Measurements from ENCODE around the gene GEMIN8.

The GEMIN8 gene, protein sequence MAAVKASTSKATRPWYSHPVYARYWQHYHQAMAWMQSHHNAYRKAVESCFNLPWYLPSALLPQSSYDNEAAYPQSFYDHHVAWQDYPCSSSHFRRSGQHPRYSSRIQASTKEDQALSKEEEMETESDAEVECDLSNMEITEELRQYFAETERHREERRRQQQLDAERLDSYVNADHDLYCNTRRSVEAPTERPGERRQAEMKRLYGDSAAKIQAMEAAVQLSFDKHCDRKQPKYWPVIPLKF

DNA sequence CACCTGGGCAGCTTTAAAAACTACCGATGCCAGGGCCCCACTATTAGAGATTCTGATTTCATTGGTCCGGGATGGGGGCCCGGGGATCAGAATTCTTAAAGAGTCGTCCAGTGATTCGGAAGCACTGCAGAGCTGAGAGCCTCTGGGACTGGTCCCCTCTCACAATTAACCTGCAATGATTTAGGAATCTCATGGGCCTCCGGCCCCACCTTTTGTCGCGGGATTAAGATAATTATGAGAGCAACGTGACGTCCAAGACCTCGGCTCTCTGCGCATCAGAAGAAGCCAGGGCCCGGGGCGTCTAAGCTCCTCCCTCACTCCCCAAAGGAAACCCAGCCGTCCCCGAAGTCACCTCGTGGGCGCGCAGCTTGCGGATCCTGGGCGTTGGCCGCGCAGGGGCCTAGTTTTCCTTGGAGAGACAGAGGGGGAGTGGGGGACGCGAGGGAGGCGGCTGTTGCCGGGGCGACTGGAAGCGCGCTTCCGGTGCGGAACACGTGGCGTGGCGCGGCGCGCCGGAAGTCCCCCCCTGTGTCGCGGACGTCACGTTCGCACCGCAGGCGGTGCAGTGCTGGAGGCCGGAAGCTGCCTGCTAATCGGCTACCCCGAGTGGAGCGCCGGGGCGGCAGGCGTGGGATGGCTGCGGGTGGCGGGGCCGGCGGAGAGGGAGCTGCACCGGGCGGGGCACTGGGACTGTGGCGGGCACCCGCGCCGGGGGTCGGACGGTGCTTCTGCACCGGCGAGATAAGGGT, at the start of gene GEMIN8:
TSS of gene GEMIN8 (minus strand) at position 468 of the 749 bp plus-strand sequence. CDS start 8,414 bp downstream, outside the sequence.
- peak; percentile 67 for DNase-seq (ENCODE audit: low read depth)

DNA sequence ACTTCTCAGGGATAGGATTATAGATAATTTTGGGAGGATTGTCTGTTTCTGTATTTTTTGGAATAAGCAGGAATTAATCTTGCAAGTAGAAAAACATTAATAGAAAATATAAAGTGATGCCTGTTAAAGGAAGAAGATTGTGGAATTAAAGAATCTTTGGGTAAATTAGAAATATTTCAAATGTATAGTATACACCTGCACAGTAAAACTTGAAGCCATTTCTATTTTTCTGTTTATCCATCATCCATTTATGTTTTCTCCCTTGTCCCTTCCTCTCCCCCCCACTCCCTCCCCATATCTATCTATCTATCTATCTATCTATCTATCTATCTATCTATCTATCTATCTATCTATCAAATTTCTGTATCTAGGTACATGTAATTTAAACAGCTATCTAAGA, 46.9 kb upstream of the GEMIN8 start:
- DNase-seq (ENCODE audit: low read depth), result no peak

DNA sequence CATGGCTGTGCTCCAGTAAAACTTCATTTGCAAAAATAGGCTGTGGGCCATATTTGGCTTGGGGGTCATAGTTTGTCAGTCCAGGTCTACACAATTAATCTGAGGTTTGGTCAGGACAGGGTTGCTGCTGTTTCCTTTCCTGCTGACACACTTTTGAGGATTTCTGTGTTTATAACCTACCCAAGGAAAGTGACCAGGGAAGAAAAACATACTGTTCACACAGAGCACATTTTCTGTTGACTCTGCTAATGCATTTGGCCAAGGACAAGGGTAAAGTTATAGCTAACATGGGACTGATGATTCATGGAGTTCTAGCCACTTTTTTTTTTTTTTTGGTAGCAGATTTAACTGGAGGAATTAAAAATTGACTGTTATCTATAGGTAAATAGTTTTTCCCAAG, 43.9 kb upstream of the GEMIN8 start:
- no peak for DNase-seq (ENCODE audit: low read depth)

DNA sequence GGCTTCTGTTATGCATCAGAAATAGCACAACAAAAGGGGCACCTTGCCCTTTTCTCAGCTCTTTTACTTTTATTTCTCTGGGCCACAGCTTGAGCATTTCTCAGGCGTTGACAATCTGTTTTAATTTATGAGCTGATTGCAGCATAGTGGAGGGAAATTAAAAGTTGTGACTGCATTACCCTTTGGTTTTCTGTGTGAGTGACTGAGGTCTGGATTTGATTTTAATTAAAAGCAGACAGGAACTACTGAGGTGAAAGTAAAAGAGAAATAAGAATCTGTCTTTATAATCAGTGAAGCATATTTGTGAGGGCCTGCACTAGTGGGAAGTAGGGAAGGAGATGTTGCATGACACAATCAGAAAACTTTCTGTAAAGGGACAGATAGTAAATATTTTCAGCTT, 43.4 kb upstream of the GEMIN8 start:
- no peak for DNase-seq (ENCODE audit: low read depth)

DNA sequence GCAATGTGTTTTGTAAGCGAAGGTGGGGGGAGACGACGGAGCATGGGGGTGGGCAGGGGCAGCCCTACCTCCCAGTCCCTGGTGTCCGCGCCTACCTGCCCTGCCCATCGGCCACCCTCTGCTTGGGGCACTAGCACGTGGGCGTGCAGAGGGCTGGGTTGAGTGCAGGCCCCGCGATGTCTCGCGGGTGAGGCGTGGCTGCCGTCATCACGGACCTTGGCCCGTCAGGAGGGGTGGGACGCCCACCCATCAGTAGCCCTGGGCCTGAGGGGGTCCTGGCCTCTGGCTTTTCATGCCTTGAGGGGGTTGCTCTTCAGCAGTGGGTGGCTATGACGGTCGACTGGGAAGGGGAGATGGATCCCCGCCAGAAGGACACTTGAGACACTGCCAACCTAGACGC, 36.1 kb upstream of the GEMIN8 start:
- DNase-seq (ENCODE audit: low read depth), result no peak

DNA sequence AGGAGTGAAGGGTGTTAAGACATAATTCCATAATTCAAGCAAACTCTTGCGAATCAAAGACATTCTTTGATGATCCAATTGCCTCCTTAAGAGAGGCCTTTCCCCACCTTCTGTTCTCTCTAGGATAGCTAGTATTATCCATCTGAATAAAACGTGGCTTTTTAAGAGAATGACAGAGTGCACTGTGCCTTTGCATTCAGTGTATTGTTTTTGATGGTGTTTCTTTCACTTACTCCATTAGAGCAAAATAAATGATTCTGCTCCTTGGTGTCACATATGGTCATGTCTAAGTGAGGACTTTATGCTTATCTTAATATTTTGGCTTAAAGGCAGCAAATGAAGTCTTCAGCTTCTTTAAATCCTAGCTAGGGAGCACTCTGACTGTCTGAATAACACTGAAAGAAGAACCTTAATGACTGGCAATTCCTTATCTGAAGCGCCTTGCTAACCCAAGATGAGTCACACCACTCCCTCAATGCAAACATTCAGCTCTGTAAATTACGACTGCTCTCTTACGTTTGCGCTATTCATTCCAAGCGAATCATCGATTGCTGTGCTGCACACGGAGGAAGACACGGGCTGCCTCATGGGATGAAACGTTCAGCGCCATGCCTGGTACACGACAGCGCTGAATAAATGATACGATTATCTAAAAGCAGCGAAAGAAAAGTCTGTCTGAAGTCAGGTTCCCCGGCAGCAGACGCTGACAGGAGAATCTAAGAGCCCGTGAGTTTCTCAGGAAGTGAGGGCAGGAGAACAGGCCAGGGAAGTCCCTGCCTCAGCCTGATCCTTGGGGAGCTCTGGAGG, 35.1 kb upstream of the GEMIN8 start:
- DNase-seq (ENCODE audit: low read depth), result no peak

DNA sequence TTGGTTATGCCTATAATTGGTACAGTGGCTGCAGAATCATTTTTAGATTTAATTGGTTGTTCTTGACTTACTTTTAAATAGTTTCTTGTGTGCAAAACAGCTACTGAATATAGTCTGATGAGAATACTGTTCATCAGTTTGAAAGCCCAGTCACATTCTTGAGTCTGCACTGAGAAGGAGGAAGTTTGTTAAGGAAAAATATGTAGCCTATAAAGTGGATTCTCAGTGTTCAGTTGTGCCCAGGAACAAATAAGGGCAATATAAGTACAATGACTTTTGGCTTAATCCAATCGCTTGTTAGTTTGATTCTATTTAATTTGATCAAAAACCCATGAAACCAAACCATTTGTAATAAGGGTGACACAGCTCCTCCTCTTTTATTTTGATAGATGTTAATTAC, 32.8 kb upstream of the GEMIN8 start:
- DNase-seq (ENCODE audit: low read depth), result no peak

DNA sequence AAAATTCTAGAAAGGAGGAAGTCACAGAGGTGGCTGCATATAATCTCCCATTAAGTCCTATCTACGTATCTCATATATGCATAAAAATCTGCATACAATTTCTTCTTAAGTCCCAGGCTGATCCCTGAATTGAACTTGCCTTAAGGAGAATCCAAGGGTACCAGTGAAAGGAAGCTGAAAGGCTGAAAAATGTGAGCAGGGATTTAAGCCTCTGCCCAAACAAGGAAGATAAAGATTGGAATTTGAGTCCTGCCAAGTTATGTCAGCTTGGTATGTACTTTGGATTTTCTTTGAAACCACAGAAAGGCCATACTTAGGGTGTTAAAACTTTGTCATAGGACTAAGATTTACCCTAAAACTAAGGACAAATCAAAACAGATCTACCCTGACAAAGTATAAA, 26.5 kb upstream of the GEMIN8 start:
- DNase-seq (ENCODE audit: low read depth), result no peak

DNA sequence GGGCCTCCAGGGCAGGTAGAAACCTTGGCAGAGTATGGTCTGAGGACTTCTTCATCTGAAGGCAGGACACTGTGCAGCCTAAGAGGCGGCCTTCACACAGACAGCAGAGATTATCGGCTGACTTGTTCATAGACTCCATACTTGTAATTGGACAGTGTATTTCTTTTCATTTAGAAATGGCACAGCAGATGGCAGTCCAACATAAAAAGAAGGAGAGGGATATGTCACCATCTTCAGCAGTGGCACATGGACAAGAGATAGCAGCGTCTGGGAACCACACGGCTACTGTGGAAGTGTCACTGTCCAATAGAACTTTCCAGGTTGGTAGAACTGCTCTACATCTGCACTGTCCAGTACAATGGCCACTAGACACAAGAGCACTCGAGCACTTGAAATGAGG, 21.7 kb upstream of the GEMIN8 start:
- no peak for DNase-seq (ENCODE audit: low read depth)

DNA sequence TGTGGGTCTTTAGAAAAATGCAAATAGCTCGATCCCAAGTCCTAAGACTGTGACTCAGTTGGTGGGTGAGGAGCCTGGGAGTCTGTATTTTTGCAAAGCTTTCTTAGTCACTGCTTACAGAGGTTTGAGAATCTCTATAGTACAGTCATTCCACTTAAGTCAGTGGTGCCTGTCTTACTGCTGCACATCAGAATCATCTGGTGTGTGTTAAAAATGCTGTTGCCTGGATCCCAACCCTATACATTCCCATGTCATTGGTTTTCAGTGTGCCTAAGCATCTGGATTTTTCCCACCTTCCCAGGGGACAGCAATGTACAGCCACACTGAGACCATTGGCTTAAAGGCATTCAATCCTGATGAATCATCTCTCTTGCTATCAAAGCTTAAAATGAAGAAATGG, 21.0 kb upstream of the GEMIN8 start:
- DNase-seq (ENCODE audit: low read depth), result no peak

DNA sequence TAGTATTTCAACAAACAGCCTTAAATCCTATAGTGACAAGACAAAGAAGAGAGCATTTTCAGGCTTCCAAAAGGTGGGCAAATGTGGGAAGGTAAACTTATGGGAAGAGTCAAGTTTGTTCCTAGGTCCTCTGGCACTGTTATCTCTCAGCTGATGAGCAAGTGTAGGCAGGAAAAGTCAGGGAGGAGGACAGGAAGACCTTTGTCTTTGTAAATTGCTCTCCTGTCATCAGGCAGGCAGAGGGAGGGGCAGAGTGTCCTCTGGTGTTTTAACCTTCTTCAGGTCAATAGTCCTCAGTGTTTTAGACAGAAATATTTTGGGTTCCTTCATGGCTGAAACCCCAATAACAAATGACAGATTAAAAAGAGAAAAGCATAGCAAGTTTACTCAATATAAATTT, 13.5 kb upstream of the GEMIN8 start:
- no peak for DNase-seq (ENCODE audit: low read depth)

DNA sequence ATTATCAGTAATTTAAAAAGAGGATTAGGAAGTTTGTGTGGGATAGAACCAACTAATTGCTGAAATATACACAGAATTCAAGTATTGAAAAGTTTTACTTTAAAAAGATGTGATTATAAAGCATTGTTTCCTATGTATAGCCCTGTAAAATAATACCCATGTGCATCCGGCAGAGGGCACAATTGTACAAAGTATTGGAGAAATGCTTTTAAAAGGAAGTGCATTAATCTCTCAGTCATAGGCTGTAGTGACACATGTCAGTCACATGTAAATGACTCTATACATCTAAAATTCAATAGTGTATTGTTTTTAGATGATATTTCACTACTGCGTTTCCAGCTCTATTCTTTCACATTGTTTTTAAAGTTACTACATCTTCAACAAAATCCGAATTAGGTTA, 9.7 kb upstream of the GEMIN8 start:
- DNase-seq (ENCODE audit: low read depth), result no peak

DNA sequence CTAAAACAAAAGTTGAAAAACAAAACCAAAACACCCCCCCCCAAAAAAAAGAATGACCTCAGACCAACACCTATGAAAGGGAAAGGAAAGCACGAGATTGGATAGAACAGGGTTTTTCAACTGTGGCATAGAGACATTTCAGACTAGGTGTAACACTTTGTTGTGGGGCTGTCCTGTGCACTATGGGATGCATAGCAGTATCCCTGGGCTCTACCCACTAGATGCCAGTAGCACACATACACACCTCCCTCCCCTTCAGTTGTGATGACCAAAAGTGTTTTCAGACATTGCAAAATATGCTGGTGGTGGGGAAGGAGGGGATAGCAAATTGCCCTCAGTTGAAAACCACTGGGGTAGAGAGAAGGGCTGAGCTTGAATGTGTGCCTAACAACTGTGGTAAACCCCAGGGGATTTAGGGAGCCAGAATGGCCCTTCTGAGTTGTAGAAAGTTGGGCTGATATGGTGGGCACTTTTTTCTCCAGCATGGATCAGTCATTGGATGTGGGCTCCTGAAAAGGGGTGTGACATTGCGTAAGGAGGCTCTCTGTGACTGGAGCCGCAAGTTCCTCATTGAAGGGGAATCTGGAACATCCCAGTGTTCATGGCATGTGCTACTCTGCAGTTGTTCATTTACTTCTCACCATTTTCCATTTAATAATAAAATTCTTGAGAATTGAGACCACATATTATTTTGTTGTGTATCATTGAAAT, 8.8 kb upstream of the GEMIN8 start:
- DNase-seq (ENCODE audit: low read depth), result no peak

DNA sequence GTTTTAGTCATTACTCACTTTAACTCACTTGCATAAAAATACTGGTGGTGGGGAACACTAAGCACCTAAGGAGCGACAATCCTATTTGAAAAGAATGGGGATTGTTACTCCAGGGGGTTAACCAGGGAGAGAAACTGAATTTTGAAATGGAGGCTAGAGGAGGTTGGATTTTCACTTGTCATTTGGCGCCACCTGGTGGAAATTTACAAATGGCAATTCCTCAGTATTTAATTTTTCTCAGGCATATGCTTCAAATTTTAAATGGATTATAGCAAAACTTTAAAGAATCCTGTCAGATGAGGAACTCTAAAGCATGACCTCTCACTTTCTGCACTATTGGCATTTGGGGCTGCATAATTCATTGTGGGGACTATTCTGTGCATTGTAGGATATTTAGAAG, 2.7 kb upstream of the GEMIN8 start:
- DNase-seq (ENCODE audit: low read depth), result no peak

DNA sequence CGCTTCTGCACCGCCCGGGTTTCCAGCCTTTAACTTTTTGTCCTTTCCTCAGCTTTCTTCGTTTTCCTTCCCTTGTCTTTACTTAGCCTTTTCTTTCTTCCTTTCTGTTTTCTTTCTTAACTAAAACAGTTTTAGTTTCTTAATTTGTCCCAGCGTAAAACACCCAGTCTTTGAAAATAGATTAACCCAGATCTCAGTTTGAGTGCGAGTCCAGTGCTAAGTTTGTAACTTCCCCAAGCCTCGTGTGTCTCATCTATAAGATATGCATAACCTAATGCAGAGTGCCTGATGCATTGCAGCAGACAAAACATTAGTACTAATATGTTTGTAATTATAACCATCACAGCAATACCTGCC, 460 bp upstream of the GEMIN8 start:
- DNase-seq (ENCODE audit: low read depth), result no peak

DNA sequence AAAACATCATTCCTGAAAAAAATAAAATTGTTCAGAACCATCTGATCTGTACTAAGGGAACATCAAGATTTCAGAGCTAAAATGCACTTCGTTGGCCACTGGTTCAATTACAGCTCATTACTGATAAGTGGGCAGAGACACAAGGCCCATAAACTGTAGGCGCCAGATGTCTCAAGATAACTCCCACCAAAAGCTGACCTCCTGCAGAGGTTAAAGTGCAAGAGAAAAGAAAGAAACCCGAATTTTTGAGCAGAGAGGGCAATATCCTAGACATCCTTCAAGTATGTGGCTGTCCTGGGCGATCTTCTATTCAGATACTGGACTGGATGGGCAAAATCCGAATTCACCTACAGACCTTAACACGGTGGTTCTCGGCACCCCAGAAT, 660 bp downstream of the GEMIN8 start:
- DNase-seq (ENCODE audit: low read depth), result no peak

DNA sequence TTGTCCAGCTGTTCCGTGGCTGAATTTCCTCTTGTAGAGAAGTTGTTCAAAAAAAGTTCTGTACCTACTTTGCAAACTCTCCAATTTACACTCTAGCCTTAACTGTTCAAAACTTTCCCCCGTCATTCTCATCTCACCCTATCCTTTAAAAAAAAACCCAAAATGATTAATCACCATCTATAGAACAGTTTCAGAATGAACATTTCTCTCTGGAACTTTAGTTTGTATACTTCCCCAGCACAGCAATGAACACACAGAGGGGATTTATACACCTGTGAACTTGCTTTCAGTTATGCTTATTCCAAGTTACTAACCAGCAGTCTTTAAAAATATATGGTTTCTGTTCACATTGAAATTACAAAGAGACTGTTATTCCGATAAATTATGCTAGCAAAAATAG, 1.2 kb downstream of the GEMIN8 start:
- no peak for DNase-seq (ENCODE audit: low read depth)

DNA sequence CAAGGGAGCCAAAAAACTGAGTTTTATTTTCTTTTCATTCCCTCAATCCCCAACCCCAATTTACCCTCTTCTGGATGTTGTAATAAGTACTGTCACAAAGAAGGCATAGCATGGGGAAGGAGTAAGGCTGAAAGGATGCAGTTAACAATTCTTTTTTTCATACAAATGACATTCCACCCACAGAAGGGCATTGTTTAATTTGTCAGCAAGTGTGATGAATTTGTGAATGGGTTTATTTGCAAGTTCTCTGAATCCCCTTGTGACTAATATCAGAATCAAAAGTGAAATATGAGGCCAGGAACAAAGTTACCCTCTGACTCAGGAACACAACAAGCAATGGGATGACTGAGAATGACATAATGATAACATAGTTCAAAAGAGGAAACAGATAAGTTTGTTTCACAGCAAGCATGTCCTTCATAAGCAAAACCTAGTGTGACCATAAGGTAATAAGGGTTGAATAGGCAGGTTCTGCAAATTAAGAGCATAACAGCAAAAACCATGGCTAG, 2.1 kb downstream of the GEMIN8 start:
- DNase-seq (ENCODE audit: low read depth), result no peak

DNA sequence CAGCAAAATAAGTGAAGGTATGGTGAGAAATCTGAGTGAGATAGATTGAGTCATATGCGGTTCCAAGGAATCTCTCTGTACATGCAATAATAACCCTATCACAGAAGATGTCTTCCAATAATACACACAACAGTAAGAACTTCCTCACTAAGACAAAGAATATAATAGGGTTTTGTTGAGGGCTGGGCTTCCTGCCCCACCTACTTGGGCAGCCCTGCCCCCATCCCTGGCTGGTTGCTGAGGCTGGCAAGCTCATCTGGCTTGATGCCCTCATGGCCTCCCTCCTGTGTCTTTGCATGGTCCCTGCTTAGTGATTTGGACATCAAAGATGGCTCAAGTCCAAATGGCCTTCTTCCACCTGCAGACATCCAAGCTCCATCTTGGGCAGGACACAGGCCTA, 2.7 kb downstream of the GEMIN8 start:
- DNase-seq (ENCODE audit: low read depth), result no peak

DNA sequence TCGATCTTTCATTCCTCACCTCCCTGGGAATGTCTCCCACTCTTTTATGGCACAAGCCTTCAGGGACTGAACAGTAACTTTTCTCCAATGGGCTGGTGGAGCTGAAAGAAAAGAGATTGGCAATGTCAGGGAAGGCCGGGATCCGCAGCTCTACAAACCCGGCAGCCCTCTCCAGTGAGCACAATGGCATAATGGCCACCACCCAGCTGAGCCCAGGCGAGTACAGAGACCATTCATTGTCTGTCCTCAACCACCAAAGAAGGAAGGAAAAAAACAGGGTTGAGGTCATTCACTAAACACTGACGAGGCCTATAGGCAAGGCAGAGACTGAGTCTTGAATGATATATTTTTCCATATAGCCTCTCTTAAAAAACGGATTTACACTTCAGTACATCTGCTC, 3.6 kb downstream of the GEMIN8 start:
- DNase-seq (ENCODE audit: low read depth), result no peak

DNA sequence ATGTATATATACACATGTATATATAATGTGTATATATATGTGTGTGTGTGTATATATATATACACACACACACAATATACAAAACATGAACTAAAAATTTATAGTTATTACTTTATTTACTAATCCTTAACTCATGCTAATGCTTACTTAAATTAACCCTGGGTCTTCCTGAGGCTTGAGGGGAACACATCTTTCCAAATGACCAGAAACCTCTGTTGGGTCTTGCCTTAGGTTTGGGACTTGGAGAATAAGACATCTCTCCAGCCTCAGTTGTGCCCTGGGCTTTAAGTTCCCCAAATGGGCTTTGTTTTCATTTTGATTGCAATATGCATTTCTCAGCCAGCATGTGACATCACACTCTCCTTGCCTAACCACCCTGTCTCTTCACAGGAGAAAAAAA, 7.7 kb downstream of the GEMIN8 start:
- no peak for DNase-seq (ENCODE audit: low read depth)

DNA sequence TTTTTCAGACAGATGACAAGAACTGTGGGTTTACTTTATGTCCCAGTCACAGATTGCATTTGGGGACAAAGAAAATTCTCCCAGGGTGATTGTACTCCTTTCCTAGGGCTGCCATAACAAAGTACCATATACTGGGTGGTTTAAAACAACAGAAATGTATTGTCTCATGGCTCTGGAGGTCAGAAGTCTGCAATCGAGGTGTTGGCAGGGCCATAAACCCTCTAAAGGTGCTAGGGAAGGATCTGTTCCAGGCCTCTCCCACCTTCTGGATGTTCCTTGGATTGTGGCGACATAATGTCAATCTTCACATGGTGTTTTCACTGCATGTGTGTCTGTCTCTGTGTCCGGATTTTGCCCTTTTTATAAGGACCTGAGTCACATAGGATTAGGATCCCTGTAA, 12.3 kb downstream of the GEMIN8 start:
- no peak for DNase-seq (ENCODE audit: low read depth)
